NCI-H2107 treated with DMSO at 0.1 percent for 48 hours (cell line): ENCODE measurements around the gene CCL27.

Experiments
- DNase-seq: peaks from one replicate; lab custom pipeline; 2025; ENCODE audit not compliant: unreplicated experiment; lab: John Stamatoyannopoulos, UW

CCL27 gene

DNA sequence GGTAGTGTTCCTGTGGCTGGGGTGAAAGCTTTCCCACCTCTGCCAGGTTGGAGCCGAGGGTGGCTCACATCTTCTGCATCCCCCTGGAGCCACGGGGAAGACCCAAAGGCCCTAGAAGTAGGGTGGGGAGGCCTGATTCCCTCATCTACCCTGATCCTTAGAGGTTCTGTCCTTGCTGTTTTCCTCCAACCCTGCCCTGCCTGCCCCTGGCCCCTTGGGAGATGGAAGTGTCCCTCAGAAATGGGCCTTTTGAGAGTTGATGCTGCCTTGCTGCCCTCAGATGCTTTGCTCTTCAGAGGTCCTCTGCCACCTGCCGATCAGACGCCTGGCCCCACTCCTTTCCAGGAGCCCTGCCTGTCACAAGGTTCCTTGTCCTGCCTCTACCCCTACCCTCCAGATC, 22.4 kb upstream of the CCL27 start:
- no peak for DNase-seq

DNA sequence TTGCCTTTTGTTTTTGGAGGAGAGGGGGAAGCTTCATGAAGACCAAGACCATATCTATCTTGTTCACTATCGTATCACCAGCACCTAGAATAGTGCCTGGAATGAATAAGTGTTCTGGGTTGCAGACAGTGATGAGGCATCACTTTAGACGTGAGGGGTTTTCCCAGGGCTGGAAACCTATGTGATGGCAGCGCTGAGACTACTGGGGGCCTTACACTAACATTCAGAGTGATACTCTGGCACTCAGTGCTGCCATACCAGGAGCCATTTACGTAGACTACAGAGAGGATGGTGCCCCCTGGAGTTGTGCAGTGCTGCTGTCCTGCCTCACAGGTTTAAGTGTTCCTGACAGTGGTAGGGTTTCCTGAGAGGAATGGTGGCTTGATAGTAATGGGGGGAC, 21.7 kb upstream of the CCL27 start:
- DNase-seq: no peak

DNA sequence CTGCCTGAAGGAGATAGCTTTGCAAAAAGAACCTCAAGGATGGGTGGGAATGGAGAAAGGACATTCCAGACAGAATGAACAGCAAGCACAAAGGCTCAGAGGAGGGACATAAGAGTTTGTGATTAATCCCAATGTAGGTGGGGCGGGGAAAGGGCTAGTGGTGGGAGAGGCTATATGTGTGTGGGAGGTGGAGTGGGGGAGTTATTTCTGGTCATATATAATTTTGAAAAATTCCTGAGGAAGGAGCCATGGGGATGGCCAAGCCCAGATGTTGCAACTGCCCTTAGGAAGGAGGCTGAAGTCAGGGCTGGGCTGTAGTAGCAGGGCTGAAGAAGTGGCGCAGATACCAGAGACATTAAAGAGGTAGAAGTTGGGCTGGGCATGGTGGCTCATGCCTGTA, 13.4 kb upstream of the CCL27 start:
- no peak for DNase-seq

DNA sequence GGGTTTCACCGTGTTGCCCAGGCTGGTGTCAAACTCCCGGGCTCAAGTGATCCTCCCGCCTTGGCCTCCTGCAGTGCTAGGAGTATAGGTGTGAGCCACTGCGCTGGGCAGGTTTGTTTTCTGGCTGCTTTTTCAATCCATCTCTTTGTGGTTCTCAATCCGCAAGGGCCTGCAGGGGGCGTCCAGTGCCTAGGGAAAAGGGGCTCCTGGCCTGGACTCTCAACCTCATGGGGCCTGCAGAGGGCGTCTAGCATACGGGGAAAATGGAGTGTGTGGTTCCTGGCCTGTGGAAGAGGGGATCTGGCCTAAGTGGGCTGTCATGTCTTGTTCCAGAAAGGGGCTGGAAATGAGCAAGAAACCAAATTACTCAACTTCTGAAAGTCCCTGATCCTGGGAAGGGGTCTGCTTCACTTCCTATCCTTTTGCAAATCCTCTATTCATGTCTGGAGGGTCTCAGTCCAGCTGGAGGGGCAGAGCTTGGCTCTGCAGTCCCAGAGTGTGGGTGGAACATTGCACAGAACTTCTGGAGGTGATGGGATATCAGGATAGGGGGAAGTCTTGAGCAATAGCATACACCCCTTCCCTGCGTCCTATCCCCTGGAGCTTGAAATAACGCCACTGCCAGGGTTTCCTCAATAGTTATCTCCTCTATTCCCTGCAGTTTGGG, 12.7 kb upstream of the CCL27 start:
- DNase-seq: peak; percentile 81

DNA sequence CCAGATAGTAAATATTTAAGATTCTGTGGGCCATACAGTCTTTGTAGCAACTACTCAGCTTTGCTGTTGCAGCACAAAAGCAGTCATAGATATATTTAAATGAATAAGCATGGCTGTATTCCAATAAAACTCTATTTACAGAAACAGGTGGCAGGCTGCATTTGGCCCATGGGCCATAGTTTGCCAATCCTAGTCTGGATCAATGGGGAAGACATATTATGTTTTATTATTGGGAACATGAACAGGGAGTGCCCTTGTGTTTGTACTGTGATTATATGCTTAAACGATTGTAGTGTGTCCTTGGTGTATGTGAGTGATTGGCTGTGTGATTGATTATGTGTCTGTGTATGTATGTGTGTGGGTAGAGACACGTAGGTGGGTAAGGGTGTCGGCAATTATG, 12.0 kb upstream of the CCL27 start:
- no peak for DNase-seq

DNA sequence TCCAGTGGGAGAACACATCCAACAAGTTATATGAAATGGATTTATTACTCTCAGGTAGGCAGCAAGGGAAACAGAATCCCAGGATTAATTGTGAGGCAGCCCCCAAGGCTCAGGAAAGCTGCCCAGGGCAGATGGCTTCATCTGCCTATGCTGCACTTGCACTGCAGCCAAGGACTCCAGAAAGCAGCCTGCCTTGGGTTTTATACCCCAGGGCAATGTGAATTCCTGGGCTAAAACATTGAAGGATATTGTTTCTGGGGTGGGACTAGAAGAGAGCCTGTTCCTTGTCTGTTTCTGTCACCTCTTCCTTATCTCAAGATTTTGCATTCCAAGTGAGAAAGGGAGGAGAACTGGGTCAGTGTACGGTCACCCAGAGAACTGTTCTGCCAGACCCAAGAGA, 8.8 kb upstream of the CCL27 start:
- DNase-seq: no peak

DNA sequence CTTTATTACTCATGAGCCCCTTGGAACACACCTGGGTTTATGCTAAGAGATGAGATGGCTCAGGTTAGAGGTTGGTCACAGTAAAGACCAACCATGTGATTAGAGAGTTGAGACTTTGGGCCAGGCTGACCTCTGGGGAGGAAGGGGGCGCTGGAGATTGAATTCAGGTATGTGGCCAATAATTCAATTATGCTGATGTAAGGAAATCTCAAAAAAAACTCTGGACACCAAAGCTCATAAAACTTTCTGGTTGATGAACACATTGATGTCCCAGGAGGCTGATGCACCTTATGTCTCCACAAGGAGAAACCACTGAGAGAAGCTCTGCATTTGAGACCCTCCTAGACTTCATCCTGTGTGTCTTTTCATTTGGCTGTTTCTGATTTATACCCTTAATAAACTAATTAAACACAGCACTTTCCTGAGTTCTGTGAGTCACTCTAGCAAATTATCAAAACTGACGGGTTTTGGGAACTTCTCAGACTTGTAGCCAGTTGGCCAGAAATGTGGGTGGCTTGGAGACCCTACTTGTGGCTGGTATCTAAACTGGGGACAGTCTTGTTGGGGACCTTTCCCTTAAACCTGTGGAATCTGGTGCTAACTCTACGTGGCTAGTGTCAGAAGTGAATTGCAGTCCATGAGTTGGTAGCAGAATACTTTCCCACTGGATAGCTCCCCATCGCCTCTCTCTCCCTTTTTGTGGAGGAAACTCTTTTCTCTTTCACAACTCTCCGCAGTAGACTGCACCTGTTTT, 7.5 kb upstream of the CCL27 start:
- DNase-seq: no peak

DNA sequence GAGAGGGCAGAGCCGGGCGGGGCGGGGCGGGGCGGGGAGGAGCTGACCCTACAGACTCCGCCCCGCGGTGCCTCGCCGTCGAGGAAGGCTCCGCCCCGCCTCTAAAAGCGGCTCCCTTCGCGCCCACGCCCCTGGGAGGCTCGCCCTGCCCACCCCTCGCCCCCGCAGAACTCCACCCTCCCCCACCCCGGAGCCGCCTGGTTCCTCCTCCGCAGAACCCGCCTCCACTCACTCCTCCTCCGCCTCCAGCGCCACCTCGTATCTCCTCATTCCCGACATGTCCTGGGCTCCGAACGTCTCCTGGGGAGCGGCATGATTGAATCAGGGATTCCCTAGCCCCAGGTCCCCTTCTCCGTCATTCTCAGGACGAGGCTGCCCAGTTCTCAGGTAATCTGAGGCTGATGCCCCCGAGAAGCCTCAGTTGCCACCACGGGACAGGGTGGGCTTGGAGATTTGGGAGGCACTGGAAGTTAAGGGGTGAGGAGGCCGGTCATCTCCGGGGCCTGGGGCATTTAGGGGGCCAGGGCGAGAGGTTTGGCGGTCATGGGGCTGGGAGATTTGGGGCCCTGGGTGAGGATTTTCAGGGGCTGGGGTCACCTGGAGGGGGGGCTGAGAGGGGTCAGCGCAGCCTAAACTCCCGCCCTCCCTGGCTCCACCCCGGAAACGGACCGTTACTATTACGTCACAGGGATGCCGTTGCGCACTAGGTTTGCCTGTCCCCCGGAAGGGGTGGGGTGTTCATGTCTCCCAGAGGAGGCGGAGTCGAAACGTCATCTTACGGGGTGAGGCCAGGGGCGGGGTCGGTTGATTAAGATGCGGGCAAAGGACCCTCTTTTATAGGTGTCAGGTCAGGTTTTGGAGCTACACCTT, 3.2 kb upstream of the CCL27 start:
- DNase-seq: peak; percentile 86

DNA sequence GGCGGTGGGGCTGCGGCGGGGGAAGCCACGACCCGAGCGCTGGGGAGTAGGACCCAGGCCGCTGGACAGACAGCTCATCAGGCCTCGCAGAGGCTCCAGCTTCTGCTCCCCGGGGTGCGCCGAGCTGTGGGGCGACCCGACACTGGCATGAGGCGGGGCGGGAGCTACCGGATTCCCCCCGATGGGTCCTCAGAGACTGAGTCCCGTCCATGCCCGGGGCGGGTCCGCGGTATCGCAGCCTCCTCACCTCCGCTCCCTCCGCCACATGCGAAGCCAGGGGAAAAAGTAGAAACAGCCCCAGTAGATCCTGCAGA, 2.6 kb upstream of the CCL27 start:
- DNase-seq: no peak

DNA sequence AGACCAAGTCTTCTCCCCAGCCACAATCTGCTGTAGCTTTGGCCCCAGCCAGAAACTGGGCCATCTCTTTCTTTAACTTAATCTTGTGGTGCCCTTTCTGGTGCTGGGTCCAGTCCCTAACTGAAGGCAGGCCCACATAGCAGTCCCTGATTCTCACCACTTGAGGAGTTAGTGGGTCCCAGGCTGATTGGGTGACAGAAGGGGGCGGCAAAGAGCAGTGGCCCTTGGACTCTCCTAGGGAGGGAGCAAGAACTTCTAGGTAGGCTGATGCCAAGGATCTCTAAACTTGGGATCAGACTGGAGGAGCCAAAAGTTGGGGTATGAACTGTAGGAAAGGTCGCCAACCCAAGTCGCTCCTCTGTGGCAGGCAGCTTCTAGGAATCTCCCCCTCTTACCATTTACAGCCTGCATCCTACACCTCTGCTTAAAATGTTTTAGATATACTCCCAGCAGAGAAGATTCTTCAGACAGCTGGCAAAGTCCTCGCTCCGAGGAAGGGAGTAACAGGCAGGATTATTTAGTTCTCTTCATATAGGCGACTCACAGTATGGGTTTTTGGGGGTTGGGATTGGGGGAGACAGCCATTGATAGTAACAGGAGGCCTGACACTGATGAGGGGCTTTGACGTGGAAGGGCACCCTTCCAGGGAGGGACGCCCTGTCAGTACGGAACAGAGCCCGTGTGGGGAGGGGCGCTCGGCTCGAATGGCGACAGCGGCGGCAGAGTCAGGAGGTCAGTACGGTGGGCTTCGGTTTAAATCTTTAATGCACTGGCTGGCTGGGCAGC, 2.0 kb upstream of the CCL27 start:
- no peak for DNase-seq

DNA sequence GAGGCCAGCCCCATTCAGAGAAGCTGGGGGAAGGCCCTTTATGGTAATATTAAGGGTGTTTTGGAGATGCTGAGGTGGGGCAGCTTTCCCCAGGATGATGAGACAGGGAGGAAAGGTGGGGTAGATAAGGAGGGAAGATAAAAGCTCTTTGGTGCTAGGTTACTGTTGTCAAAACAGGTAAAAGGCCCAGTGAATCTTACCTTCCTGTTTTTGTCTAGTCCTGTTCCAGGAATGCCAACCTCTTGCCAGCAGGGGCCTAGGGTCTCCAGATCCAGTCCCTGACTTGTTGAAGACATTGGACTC, 797 bp upstream of the CCL27 start:
- DNase-seq: no peak

DNA sequence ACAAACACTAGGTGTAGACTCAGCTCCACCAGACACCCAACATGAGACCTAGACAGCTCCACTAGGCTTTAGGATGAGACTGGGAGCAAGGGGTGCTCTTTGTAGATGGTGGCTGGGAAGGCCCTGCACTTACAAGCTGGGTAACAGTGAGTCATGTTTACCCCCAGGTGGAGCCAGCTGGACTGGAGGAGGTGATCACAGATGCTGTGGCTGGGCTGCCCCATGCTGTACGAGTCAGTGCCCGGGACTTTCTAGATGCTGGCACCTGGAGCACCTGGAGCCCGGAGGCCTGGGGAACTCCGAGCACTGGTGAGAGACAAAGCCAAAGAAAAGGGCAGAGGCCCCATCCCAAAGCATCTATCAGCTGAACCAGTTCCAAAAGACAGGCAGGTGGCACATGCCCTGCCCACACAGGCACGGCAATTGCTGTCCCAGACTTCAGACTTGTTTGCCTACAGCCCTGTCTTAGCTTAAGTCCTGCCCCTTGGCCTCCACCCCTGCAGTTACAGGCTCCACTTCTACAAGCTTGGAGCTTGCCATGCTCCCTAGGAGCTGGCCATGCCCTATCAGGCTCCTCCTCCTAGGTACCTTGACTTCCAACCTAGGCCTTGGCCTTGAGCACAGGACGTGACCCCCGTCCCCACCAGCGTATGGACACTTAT, 2.7 kb downstream of the CCL27 start:
- DNase-seq: no peak

DNA sequence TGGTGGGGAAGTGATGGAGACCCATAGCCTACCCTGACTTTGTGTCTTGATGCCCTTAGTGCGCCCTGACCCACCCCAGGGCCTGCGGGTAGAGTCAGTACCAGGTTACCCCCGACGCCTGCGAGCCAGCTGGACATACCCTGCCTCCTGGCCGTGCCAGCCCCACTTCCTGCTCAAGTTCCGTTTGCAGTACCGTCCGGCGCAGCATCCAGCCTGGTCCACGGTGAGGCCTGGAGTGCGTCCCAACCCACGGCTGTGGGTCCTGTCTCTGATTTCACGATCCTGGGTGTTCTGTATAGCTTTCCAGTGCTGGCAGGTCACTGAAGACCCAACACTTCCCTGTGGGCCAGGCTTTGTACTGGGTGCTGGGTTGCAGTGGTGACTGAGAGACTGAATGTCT, 4.0 kb downstream of the CCL27 start:
- no peak for DNase-seq

DNA sequence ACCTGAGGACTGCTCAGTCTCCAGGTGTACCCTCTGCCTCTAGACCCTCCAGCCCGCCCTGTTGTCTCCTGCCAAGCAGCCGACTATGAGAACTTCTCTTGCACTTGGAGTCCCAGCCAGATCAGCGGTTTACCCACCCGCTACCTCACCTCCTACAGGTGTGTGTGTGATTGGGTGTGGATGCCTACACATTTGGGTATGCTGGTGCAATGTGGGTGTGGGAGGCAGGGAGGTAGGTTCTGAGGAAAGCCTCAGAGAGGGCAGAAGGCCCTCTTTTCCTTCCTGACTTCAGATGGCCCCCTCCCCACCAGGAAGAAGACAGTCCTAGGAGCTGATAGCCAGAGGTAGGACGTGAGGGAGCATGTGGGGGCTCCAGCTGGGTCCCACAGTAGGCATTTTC, 5.5 kb downstream of the CCL27 start:
- no peak for DNase-seq

DNA sequence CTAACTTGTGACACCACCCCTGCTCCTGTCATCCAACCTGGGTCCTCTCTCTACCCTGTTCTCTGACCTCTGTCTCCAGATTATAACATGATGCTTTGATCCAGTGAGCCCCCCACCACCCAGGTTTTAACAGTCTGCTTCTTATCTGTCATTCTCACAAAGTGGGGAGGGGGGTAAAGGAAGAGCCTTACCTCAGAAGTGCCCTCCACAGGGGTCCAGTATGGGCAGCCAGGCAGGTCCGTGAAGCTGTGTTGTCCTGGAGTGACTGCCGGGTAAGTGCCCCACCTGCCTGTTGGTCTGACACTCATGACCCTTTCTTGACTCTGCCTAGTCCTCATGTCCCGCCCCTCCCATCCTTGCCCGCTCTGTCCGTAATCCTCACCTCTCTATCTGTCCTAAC, 7.1 kb downstream of the CCL27 start:
- DNase-seq: no peak

DNA sequence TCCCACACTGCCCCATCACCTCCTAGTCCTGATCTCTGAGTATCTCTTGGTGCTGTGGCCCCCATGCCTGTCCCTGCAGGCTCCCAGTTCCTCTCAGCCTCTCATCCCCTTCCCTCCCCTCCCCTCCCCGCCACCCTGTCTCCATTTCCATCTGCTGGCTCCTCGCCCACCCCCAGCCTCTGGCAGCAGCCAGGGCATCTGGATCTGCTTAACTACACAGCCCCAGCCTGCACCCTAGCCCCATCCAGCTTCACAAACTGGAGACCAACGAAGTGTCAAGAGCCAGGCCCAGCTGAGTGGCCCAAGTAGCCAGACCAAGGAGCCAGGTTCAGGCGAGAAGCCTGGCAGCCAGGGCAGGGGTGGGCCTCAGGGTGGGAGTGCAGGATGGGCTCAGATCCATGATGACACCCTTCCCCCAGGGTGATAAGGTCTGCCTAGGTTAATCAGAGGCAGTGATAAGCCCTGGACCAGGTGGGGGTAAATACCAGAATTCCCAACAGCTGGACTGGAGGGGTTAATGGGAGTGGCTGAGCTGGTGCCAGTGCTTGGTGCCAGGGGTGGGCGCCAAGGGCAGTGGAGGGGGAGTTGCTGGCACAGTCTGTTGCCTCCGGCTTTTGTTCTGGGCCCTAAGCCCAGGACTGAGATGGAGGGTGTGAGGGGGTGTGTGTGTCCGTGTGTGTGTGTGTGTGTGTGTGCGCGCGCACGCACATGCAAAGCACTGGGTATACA, 8.0 kb downstream of the CCL27 start:
- DNase-seq: no peak

DNA sequence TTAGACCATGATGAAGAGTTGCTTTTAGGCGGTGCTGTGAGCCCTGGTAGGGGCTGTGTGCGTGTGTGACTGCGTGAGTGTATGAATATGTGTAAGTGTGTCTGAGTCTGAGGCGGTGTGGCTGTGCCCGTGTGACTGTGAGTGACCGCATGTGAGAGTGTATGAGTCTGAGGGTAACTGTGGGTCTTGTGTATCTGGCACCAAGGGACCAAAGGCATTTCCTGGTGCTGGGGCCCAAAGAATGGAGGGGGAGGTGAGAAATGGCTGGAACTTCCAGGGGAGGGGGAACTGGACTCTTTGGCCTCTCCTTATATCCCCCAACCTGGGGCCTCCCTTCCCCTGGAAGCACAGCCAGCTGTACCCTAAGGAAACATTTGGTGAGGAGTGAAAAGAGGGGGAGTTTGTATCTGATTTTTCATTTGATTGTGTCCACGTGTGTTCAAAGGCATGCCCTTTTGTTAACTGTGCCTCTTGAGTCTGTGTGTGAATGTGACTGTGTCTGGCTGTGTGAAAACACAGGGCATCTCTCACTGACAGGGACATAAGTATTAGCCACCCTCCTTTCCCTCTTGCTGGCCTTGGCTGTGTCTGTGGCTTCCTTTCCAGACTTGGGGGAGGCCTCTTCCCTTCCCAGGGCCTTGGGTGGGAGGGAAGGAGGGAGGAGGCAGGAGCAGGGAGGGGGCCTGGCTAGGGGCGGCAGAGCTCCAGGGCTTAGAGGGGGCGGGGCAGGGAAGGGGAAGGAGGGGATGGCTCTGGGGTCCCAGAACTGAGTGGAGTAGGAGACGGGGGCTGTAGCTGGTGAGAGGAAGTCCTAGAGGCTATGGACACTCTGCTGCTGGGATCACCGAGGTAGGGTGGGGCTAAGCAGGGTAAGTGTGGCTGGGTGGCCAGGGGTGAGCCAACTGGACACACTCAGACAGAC, 9.0 kb downstream of the CCL27 start:
- DNase-seq: no peak

DNA sequence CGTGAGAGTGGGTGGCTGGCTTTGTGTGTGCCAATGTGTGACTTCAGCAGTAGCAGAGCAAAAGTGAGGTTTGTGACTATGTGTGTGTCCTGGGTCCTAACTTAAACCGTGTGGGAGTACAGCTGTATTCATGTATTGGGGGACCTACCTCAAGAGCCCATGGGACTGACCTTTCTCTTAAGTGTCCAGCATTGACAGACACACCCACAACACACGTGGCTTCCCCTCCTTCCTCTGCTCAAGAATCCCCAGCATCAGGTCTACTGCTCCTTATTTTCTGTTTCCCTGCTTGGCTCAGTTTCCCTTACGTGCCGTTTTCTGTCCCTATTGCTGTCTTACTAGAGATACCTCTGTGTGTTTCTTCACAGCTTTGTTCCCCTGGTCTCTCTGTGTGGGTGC, 9.9 kb downstream of the CCL27 start:
- no peak for DNase-seq

DNA sequence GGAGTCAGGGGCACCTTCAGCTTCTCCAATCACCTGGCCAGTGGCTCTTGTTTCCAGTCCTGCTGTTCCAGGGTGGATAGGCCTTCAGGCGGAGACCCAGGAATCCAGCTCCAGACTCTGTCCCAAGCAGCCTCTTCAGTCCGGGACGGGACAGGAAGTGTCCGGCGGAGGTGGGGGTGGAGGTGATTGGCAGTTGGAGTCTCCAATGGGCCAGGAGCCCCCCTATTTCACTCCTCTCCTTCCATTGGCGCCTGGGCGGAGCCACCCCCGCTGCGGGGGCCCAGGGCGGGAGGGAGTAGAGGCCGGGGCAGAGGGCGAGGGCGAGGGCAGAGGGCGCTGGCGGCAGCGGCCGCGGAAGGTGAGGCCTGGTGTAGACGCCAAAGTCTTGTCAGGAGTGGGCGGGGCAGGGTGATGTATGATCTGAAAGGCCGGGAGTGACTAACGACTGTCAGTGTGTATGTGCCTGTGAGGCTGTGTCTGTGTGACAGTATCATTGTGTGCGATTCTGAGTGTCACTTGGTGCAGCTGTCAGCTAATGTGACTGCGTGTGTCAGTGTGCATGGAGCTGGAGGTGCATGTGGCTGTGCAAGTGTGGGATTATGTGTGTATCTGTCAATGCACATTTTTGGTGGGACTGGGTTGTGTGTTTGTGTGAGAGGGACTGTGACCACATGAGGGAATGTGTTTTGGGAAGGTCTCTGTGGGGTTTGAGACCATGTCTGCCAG, 10.4 kb downstream of the CCL27 start, which contains the start of gene IL11RA:
TSS of gene IL11RA (plus strand) at position 310 of the 726 bp plus-strand sequence. CDS start 3,033 bp downstream, outside the sequence.
- no peak for DNase-seq
